Right renal cortex interstitium (tissue), 3 donors: ENCODE data around the gene MYBPC3. TPM values are rescaled to one million over a fixed set of nuclear protein-coding genes. Genes with fewer than 3 reads are reported as not detected.
"Not testable (repeated sequence)": the region's sequence is repeated elsewhere in the genome, so short reads cannot be mapped to it uniquely, and the experiment has no call there.

Source experiments
- DNase-seq, 3 donors: peaks; one replicate each; pipeline ENCODE4 v3.0.0-alpha.2; 2013; ENCODE audit warnings: low read depth in 3 of 3, low spot score in 2 of 3
- polyA plus RNA-seq, 3 donors: library from polyadenylated mRNA; unstranded; fragments of 120-200 nt; gene quantifications; one replicate each; pipeline ENCODE4 v1.2.1, GENCODE V29; 2013; ENCODE audit not compliant: insufficient read length in 3 of 3

MYBPC3 gene
- polyA plus RNA-seq, 3 donors = 0.08 to 0.64 (median 0.18) TPM

DNA sequence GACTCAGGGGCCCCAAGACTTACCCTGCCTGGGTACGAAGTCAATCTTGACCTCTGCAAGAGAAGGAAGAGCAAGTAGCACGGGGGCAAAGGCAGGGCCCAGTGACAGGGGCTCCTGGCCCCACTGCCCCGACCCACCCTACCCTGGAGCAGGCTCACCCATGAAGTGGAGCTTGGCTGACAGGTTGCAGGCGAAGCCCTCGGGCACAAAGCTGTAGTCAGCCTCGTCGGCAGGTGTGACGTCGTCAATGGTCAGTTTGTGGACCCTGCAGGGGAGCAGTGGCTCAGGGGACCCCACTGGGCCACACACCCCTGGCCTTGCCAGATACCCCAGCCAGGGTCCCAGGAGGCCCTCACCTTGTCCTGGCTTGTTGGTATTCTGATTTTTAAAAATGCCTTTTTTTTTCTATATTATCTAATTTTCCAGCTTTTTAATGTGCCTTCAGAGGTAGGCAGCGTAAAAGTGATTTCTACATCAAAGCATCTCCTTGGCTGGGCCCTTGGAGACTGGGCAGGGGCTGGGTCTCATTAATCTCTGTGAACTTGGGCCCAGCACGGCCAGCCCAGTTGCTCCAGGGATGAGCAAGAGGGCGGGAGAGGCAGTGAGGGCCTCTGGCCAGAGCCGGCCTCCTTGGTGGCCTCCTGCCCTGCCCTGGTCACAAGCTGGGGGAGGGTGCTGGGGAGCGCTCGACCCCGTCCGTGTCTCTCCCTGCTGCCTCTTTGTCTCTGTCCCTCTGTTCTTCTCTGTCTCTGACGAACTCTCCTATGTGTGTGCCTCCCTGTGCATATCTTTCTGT, 11.3 kb downstream of the MYBPC3 start:
- no peak for DNase-seq

DNA sequence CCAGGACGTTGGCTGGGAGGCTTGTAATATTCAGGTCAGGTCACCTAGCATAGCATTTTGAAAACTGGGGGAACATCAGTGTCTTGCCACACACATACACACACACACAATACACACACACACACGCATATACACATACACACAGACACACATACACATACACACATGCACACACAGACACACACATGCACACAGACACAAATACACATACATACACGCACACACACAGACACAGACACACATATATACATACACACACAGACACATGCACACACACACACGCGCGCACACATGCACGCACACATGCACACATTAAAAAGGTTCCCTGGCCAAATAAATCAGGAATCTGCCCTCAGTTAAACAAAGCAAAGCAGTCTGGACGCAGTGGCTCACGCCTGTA, 12.5 kb downstream of the MYBPC3 start:
- DNase-seq = no peak

DNA sequence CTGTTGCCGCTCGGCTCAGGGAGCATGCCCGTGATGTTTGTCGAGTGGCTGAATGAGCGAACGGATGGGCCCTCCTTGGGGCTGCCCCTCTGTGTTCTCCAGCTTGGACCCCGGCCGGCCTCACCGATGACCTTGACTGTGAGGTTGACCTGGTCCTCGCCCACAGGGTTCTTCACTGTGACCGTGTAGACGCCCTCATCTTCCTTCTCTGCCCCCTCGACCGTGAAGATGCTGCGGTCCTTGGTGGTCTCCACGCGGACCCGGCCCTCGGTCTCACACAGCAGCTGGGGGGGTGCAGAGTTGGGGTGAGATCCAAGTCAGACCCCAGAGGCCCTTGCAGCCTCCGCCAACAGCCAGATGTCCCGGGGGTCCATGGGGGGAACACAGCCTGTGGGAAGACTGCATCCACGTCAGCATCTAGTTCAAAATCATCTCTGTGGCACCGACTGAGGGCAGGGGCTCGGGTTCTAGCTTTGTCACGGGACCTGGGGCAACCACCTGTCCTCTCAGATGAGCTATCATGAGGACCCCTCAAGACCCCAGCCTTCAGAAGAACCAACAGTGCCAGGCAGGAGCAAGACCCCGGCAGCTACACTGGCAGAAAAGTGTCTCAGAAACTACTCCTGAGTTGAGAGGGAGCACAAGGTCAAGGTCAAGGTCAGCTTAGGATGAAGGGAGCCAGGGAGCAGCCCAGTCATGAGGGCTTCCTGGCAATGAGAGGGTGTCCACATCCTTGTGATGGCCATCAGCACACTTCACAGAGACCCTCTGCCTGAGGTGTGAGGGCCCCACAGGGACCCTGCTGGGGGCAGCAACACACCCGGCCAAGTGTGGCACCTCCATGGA, 13.9 kb downstream of the MYBPC3 start:
- no peak for DNase-seq

DNA sequence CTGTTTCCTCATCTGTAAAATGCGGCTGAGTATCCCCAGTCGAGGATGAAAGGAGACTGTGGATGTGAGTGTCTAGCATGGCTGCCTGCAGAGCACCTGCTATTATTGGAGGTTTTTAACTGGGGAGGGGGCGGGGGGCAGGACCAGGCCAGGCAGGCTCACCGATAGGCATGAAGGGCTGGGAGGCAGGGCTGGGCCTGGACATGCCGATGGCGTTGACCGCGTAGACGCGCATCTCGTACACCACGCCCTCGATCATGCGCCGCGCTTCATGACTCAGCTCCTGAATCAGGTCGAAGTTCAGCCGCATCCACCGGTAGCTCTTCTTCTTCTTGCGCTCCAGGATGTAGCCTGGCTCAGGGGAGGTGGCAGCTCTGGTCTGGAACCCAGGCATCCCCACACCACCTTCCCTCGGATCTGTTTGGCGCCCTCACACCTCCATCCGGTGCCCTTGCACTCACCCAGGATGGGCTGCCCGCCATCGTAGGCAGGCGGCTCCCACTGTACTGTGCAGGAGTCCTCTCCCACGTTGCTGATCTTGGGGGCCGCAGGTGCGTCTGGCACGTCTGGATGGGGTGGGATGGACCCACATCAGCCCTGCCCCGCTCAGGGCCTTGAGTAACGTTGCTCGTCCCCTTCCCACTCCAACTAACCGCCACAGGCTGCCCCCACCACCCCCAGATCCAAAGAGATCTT, 15.1 kb downstream of the MYBPC3 start:
- DNase-seq = no peak

DNA sequence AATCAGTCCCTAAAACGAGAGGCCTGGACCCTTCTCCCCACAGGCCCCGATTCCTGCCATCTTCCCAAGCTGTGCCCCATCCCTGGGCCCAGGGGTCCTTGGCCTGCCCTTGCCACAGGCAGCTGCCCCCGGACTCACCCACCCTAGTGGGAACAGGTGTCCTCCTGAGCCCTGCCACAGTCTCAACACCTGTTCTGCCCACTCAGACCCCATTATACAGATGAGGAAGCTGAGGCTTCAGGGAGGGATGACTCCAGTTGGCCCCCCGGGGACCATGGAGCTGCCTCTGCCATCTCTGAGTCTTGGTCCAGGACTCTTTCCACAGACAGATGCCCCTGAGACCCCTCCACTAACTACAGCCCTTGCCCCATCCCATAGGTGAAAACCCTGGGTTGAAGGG, 15.9 kb downstream of the MYBPC3 start:
- no peak for DNase-seq

DNA sequence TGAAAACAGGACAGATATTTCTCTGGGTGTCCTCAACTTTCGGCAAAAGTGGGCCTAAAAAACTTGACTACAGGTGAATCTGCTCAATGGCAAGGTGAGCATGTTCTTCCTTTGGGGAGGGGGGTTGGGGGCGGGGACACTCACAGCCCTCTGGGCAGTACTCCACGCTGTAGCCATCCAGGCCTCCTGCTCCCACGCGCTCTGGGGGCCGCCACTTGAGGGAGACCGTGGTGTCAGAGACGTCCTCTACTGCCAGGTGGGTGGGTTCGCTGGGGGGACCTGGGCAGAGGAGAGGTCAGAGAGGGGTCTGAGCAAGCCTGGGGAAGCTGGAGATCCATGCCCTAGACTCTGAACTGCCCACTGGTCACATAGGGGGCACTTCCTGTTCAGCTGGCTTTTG, 16.8 kb downstream of the MYBPC3 start:
- DNase-seq = no peak

DNA sequence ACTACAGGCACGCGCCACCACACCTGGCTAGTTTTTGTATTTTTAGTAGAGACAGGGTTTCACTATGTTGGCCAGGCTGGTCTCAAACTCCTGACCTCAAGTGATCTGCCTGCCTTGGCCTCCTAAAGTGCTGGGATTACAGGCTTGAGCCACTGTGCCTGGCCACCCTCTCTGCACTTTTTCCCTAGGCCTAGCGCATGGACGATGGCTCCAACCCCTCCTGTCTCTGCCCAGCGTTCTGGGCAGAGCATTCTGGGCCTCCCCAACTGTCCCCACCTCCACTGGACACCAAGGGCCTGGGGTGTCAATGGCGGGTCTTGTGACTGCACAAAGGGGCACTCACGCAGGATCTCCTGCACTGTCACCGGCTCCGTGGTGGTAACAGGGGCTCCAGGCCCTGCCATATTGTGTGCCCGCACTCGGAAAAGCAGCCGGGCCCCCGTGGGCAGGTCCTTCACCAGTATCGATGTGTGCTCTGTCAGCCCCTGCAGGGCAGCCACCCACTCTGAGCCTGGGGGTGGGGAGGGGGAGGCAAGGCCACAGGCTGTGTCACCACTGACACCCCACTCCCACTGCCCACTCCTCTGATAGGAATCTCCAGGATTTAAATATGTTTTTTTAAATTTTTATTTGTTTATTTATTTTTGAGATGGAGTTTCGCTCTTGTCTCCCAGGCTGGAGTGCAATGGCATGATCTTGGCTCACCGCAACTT, 17.6 kb downstream of the MYBPC3 start:
- not testable (repeated sequence) for DNase-seq

DNA sequence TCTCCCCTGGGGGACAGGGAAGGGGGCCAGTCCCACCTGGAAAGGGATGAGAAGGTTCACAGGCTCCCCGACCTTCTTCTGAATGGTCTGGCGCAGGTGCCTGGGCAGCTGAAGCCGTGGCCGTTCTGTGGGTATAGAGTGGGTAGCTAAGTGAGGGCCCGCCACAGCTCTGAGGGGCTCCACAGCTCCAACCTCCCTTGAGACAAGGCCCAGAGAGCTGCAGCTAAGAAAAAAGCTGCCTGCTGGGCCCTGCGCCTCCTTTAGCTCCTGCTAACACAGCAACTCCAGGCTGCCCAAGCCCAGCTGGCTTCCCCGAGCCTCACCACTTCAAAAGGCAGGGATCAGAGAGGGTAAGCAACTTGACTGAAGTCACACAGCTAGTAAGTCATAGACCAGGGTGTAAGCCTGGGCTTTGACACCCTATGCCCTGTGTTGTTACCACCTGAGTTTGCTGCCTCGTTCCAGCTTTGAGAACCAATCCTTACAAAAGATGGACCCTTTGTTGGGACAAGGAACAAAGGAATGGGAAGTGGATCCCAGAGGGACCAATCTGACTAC, 18.5 kb downstream of the MYBPC3 start:
- no peak for DNase-seq

DNA sequence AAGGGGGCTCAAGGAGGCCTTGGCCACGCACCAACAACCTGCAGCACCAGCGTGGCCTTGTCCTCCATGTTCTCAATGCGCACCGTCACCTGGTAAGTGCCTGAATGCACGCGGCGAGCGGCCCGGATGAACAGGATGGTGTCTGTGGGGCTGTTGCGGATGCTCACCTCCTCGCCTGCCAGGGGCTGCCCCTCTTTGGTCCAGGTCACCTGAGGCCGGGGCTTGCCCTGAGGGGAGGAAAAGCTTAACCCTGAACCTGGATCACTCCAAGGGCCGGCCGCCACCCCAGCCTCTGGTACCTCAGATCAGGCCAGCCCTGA, 19.0 kb downstream of the MYBPC3 start:
- DNase-seq = no peak

DNA sequence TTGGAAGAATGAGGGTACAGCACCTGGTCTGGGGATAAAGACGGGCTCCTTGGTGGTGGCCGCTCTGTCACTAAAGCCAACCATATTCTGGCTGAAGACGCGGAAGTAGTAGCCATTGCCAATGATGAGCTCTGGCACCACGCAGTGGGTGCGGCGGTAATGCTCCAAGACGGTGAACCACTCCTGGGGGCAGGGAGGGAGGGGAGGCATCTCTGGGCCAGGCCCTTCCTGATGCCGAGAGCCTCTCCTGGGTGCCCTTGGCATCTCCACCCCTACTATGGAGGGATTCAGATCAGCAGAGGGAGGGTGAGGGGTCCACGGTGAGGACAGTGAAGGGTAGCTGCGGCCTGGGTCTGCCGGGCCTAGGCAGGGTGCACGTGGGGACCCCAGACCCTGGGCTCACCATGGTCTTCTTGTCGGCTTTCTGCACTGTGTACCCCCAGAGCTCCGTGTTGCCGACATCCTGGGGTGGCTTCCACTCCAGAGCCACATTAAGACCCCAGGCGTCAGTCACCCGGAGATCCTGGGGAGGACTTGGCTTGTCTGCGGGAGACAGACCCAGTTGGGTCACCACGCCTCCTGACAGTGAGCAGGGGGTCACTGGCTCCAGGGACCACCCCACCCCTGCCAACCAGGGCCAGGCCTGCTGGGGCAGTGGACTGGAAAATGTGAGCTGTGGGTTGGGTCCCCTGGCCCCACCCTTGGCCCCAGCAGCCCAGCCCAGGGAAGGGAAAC, 19.5 kb downstream of the MYBPC3 start:
- no peak for DNase-seq

DNA sequence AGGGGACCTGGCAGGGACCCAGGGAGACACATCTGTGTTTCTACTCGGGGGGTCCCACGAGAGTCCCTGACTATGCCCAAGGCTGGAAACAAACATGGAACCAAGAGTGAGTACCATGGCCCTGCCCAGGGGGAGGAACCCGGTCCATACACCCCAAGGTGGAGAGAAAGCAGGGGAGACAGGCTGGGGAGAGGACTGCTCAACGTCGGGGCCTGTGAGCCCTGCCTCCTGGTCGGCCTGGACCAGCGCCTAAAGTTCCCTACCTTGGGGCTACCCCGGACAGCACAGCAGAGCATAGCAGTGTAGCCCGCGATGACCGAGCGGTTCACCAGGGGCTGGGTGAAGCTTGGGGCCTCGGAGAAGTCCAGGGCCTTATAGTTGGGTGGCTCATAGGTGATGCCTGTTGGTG, 20.2 kb downstream of the MYBPC3 start:
- no peak for DNase-seq

DNA sequence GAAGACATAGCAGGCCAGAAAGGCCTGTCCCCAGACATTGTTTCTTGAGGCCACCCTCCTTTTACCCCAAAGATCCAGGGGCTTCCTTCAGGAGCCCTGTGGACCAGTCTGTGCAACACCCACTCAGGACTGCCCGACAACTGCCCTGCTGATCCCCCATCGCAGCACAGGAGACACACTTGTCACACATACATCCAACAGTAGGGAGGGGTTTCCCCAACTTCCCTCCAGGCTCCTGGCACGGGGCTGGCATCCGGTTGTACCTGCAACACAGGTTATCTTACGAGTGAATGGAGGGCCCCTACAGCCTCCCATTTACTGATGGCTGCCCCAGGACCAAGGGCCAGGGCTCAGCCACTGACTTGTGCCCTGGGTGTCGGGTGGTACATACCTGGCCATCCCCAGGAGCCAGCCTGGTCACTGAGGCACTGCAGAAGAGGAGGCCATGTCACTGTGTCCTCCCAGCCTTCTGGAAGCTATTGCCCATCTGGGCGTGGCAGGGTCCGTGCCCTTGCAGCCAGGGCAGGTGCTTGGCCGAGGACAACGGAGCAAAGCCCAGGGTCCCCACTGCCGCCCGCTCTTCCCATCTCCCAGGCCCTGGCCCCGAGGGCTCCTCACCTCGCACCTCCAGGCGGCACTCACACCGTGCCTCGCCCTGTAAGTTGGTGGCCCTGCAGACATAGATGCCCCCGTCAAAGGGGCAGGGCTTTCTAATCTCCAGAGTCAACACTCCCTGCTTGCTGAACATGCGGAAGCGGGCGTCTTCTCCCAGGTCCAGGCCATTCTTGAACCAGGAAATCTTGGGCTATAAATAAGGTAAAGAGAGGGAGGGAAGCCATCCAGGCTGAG, 20.8 kb downstream of the MYBPC3 start:
- no peak for DNase-seq

DNA sequence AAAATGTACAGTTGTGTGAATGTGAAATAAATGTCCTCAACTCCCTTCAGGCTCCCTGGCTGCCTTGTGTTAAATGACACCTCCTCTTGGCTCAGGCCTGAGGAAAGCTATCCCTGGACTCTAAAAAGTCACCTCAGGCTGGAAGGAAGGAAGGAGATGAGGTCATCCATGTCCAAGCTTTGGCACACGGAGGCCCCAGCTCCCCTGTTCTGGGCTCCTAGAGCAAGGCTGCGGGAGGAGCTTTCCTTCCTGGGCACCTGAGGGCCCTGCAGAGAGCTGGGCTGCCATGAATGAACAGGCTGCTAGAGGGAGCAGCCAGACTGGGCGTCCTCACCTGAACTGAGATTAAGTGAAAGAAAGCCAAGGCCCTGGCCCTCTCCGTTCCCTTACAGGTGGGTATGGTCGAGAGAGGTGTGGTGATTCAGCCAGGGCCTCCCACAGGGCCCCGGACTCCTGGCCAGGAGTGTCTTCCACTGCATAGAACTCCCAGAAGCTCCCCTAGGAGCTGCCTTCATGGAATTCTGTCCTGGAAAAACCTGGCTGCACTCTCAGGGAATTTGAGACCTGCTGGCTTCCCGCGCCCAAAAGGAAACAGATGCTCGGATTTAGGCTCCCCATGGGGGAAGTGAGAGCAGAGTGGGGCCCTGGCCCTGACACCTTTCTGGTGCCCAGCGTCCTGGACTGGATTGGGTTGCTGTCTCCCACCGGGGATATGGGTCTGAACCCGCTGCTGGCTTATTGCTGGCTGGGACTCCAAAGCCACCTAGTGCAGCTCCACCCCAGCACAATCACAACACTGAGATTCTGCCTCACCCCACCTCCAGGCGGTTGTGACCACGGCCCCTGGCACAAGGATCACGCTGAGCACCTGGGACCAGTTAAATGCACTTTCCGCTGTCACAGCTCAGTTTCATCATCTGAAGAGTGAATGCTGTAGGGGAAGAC, 22.2 kb downstream of the MYBPC3 start:
- DNase-seq = no peak

DNA sequence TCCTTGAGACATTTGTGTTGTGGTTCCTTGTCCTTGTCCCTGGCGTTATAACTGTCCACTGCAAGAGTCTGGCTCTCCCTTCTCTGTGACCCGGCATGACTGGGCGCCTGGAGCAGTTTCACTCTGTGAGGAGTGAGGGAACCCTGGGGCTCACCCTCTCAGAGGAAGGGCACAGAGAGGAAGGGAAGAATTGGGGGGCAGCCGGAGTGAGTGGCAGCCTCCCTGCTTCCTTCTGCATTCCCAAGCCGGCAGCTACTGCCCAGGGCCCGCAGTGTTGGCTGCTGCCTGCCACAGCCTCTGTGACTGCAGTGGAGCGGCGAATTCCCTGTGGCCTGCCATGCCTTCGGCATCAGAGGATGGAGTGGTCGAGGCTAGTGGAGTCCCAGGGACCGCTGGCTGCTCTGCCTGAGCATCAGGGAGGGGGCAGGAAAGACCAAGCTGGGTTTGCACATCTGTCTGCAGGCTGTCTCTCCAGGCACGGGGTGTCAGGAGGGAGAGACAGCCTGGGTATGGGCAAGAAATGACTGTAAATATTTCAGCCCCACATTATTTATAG, 23.0 kb downstream of the MYBPC3 start:
- DNase-seq = no peak

DNA sequence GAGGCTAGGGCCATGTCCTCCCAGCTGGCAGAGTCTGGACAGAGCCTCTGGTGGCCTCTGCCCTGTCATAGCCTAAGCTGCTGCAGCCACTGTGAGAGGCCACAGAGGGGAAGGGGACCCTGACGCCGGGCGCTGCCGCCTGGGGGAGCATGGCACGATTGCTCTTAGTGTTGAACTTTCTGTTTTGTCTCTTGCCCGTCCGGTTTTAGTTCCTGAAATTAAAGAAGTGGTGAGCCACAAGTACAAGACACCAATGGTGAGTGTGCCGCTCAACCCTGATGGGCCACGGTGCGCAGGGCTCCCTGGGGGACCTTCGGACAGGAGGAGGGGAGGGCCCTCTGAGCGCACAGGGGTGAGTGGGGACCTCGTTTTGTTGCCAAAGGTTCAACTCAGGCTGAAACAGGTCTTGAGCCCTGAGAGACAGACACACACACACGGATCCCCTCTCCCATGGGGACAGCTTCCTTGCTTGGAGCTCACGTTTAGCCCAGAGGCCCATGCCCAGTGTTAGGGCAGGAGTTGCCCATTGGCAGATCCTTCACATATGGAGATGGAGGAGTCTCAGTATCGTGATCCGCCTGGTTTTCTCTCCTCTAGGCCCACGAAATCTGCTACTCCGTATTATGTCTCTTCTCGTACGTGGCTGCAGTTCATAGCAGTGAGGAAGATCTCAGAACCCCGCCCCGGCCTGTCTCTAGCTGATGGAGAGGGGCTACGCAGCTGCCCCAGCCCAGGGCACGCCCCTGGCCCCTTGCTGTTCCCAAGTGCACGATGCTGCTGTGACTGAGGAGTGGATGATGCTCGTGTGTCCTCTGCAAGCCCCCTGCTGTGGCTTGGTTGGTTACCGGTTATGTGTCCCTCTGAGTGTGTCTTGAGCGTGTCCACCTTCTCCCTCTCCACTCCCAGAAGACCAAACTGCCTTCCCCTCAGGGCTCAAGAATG, 23.8 kb downstream of the MYBPC3 start:
- no peak for DNase-seq

DNA sequence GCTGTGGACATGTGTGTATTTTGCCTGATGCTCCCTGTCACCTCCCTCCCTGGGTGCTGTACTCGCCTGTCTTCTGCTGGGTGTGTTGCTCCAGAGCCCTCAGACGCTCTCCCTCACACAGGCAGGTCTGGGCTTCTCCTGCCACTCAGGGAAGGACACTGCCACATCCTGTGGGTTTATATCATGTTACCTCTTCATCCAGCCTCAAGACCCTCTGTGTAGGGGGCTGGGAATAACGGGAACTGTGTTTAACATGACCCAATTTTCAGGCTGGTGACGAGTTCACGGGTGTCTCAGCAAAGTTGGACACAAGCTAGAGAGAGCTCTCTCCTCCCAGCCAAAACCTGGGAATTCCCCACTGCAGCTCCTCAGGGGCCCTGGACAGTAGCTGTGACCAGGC, 24.6 kb downstream of the MYBPC3 start:
- DNase-seq = no peak

DNA sequence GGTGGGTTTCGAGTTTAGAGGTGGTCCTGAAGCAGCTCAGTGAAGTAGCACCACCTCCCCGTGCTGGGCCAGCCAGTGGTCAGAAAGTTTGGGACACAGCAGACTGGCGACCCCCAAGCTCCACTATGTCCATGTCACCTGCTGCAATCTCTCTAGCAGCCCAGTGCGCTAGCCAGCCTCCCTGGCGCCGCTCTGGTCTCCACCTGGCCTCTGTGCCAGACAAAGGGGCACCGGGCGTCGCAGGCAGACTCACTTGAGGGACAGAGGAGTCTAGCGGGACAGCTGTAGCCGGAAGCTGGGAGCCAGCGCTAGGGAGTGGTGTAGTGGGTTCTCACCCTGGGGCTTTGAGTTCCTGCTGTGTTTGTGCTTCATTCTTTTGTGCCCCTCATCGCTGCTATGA, 25.5 kb downstream of the MYBPC3 start:
- DNase-seq = no peak
